ENCODE results near the gene RAD18.

Gene RAD18

DNA sequence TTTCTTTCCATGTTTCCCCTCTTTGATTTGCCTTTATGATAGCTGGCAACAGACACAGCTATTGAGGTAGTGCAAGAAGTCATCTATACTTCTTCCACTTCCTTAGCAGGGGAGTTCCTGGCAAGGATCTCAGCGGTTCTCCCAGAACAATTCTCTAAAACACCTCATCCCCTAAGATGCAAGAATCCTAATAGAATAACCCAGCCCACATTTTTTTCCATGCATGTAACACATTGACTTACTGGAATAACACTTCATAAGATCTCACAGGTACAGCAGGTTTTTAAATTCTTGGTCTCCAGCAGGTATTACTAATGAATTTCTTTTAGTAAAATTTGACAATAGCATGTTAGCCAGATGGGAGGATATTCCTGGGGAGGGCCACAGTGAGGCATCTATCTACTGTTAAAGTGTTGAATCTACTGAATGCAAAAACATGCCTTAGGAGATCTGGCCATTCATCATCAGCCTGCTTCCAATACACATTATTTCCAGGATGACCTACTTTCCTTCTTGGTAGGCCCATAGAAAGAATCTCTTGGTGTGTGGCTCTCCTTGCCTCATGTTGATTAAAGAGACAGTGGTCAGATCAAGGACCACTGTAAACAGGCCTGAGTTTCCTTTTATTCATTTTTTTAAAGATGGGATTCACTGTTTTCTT, 78.5 kb downstream of the RAD18 start:
- H3K9me3 ChIP-seq (ENCODE audit: low read depth, low read length): no peaks in the 10 kb centered on the region
- TF ChIP-seq POLR2AphosphoS5 (IDR thresholded peaks at IDR 0.05; ENCODE audit: borderline replicate concordance, low read depth, low read length) (no peak), EZH2 (IDR thresholded peaks at IDR 0.05) (no peak), FOXP2 (optimal IDR thresholded peaks at IDR 0.05; ENCODE audit: control extremely low read depth, extremely low read length, insufficient read depth) (no peak)
- no peak overlapping the region for H3K4me3 ChIP-seq
- H3K9ac ChIP-seq (ENCODE audit: insufficient read length): no peak overlapping the region
- no peak for DNase-seq (ENCODE audit: low read depth, low spot score)
- H3K36me3 ChIP-seq (ENCODE audit: insufficient read depth, low read length): no peaks in the 10 kb centered on the region; the same call in 1 of the 2 replicates
- no peak overlapping the region for H3K27ac ChIP-seq

DNA sequence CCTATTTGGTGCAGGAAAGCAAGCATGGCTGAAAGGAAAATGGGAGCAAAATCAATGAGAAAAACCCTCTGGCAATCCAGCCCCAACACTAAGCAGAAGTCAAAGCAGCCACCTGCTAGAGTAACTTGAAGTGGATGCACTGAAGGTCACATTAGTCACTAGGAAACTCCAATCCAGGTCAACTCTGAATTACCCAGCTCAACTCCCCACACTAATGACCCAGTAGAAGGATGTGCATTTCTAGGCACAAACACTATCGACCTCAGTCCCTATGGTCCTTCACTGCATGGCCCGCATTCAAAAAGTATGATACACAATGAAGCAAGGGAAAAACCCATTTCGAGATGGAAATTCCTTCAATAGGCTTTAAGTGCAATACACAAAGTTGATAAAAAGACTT, 80.6 kb downstream of the RAD18 start:
- Histone ChIP-seq H3K4me3 (no peak overlapping the region), H3K9me3 (ENCODE audit: low read depth, low read length) (no peaks in the 10 kb centered on the region), H3K9ac (ENCODE audit: insufficient read length) (no peak overlapping the region), H3K27ac (no peak overlapping the region), H3K36me3 (ENCODE audit: insufficient read depth, low read length) (no peaks in the 10 kb centered on the region; the same call in 1 of the 2 replicates)
- no peak for DNase-seq (ENCODE audit: low read depth, low spot score)
- TF ChIP-seq POLR2AphosphoS5 (IDR thresholded peaks at IDR 0.05; ENCODE audit: borderline replicate concordance, low read depth, low read length): no peak
- TF ChIP-seq EZH2 (IDR thresholded peaks at IDR 0.05): no peak
- no peak for TF ChIP-seq FOXP2 (optimal IDR thresholded peaks at IDR 0.05; ENCODE audit: control extremely low read depth, extremely low read length, insufficient read depth)

DNA sequence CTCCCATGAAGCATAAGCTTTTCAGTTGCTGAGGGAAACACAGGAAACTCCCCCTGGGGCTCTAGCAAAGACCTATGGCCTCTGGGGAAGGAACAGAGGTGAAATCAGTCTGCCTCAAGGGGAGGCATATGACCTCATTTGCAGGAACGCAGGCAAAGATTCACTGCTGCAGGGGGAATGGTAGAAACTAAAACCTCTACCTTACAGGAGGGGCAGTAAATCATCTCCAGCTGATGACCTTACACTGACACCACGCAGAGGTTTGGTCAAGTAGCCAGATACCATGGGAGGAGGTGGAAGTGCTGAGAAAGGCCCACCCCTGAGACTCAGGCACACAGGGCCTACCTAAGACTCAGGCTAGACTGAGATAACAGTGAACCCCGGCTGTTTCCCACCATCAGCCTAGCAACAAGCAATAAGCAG, 81.1 kb downstream of the RAD18 start:
- no peak overlapping the region for H3K27ac ChIP-seq
- H3K4me3 ChIP-seq: no peak overlapping the region
- no peaks in the 10 kb centered on the region; the same call in 1 of the 2 replicates for H3K36me3 ChIP-seq (ENCODE audit: insufficient read depth, low read length)
- TF ChIP-seq POLR2AphosphoS5 (IDR thresholded peaks at IDR 0.05; ENCODE audit: borderline replicate concordance, low read depth, low read length) (no peak), FOXP2 (optimal IDR thresholded peaks at IDR 0.05; ENCODE audit: control extremely low read depth, extremely low read length, insufficient read depth) (no peak), EZH2 (IDR thresholded peaks at IDR 0.05) (no peak)
- H3K9me3 ChIP-seq (ENCODE audit: low read depth, low read length): no peaks in the 10 kb centered on the region
- DNase-seq (ENCODE audit: low read depth, low spot score): no peak
- H3K9ac ChIP-seq (ENCODE audit: insufficient read length): no peak overlapping the region

DNA sequence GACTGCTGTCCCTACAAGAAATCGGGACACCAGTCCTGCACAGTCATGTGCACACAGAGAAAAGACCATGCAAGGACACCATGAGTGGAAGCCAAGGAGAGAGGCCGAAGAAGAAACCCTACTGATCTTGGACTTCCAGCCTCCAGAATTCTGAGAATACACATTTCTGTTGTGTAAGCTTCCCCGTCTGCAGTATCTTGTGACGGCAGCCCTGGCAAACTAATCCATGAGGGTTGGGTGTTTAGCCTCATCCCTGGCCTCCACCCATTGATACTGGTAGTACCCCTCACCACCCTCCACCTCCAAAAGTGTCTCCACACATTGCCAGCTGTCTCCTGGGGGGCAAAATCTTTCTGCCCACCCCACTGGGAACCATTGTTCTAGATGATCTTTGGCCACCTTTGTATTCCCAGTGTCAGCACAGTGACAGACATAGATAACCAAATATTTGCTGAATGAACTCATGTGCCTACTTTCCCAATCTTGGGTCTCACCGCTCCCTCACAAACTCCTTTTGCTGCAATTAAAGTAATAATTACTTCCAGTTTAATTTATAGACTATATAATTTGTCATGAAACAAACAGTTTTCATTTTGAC, 83.8 kb downstream of the RAD18 start:
- DNase-seq (ENCODE audit: low read depth, low spot score): no peak
- H3K27ac ChIP-seq: no peak overlapping the region
- H3K9me3 ChIP-seq (ENCODE audit: low read depth, low read length): no peaks in the 10 kb centered on the region
- TF ChIP-seq POLR2AphosphoS5 (IDR thresholded peaks at IDR 0.05; ENCODE audit: borderline replicate concordance, low read depth, low read length) (no peak), EZH2 (IDR thresholded peaks at IDR 0.05) (no peak), FOXP2 (optimal IDR thresholded peaks at IDR 0.05; ENCODE audit: control extremely low read depth, extremely low read length, insufficient read depth) (no peak)
- H3K36me3 ChIP-seq (ENCODE audit: insufficient read depth, low read length): no peaks in the 10 kb centered on the region
- no peak overlapping the region for H3K9ac ChIP-seq (ENCODE audit: insufficient read length)
- H3K4me3 ChIP-seq: no peak overlapping the region

DNA sequence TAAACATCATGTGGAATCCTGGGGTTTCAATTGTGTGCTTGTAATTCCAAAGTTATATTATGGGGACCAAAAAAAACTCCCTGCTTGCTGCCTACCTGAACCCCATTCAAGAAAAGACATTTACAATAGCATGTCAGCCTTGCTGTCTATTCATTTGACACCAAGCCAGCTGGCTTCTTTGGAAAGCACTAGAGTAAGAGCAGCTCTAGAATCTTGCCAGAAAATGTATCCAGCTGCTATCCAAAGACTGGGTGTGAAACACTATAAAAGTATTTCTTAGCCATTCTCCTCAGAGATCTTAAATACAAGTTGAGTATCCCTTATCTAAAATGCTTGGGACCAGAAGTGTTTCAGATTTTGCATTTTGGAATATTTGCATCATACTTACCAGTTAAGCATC, 87.4 kb downstream of the RAD18 start:
- Histone ChIP-seq H3K9me3 (ENCODE audit: low read depth, low read length) (no peaks in the 10 kb centered on the region), H3K9ac (ENCODE audit: insufficient read length) (no peak overlapping the region), H3K36me3 (ENCODE audit: insufficient read depth, low read length) (no peaks in the 10 kb centered on the region), H3K4me3 (no peak overlapping the region), H3K27ac (no peak overlapping the region)
- TF ChIP-seq EZH2 (IDR thresholded peaks at IDR 0.05) (no peak), POLR2AphosphoS5 (IDR thresholded peaks at IDR 0.05; ENCODE audit: borderline replicate concordance, low read depth, low read length) (no peak)
- no peak for DNase-seq (ENCODE audit: low read depth, low spot score)

DNA sequence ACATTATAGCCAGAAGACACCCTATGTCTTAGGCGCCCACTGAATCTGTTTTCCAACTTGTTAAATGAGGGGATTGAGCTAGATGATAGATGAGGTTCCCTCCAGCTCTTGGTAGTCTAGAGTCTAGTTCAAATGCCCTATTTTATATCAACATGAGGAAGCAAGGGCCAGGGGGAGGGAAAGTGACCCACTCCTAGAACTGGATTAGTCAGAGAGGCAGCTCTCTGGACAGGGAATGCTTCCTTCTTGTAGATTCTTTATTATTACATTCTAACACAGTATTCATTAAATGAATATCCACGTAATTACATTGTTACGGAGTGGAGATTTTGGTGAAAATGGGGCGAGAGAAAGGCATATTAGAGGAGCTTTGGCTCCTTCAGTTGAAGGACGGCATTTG, 89.5 kb downstream of the RAD18 start:
- Histone ChIP-seq H3K36me3 (ENCODE audit: insufficient read depth, low read length) (no peaks in the 10 kb centered on the region), H3K9ac (ENCODE audit: insufficient read length) (no peak overlapping the region), H3K9me3 (ENCODE audit: low read depth, low read length) (no peaks in the 10 kb centered on the region), H3K4me3 (no peak overlapping the region), H3K27ac (no peak overlapping the region)
- no peak for DNase-seq (ENCODE audit: low read depth, low spot score)
- TF ChIP-seq POLR2AphosphoS5 (IDR thresholded peaks at IDR 0.05; ENCODE audit: borderline replicate concordance, low read depth, low read length): no peak
- TF ChIP-seq FOXP2 (optimal IDR thresholded peaks at IDR 0.05; ENCODE audit: control extremely low read depth, extremely low read length, insufficient read depth): no peak
- TF ChIP-seq EZH2 (IDR thresholded peaks at IDR 0.05): no peak

DNA sequence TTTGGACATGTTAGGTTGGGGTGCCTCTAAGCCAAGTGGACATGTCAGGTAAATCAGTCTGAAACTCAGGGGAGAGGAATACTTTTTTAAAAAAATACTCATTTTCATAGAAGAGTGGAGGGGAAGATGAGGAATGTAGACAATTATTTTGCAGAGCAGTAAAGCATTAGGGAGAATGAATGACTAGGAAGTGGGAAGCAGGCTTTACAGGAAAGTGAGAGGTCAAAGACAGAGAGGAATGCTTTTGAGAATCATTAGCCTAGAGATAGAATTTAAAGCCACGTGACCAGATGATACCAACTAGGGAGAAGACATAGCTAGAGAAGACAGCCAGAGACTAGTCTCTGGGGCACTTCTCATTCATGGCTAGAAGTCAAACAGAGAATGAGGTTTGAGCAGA, 91.0 kb downstream of the RAD18 start:
- DNase-seq (ENCODE audit: low read depth, low spot score): no peak
- H3K9me3 ChIP-seq (ENCODE audit: low read depth, low read length): no peaks in the 10 kb centered on the region
- TF ChIP-seq FOXP2 (optimal IDR thresholded peaks at IDR 0.05; ENCODE audit: control extremely low read depth, extremely low read length, insufficient read depth) (no peak), POLR2AphosphoS5 (IDR thresholded peaks at IDR 0.05; ENCODE audit: borderline replicate concordance, low read depth, low read length) (no peak), EZH2 (IDR thresholded peaks at IDR 0.05) (no peak)
- no peak overlapping the region for H3K9ac ChIP-seq (ENCODE audit: insufficient read length)
- H3K36me3 ChIP-seq (ENCODE audit: insufficient read depth, low read length): no peaks in the 10 kb centered on the region
- no peak overlapping the region for H3K4me3 ChIP-seq
- no peak overlapping the region for H3K27ac ChIP-seq

DNA sequence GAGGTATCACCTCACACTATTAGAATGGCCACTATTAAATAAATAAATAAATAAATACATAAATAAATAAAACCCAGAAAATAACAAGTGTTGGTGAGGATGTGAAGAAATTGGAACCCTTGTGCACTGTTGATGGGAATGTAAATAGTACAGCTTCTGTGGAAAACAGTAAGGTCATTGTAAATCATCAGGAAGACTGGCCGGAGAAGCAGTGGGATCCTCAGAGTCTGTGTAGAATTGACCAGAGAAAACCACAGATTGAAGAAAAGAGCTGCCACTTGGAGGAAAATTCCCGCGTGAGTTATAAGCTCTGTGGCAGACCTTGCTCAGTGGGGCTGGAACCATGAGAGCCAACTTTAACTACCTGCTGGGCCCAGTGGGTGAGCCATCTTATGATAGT, 92.0 kb downstream of the RAD18 start:
- DNase-seq (ENCODE audit: low read depth, low spot score): no peak
- Histone ChIP-seq H3K9ac (ENCODE audit: insufficient read length) (no peak overlapping the region), H3K36me3 (ENCODE audit: insufficient read depth, low read length) (no peaks in the 10 kb centered on the region), H3K27ac (no peak overlapping the region), H3K9me3 (ENCODE audit: low read depth, low read length) (no peaks in the 10 kb centered on the region), H3K4me3 (no peak overlapping the region)
- no peak for TF ChIP-seq FOXP2 (optimal IDR thresholded peaks at IDR 0.05; ENCODE audit: control extremely low read depth, extremely low read length, insufficient read depth)
- no peak for TF ChIP-seq POLR2AphosphoS5 (IDR thresholded peaks at IDR 0.05; ENCODE audit: borderline replicate concordance, low read depth, low read length)
- no peak for TF ChIP-seq EZH2 (IDR thresholded peaks at IDR 0.05)

DNA sequence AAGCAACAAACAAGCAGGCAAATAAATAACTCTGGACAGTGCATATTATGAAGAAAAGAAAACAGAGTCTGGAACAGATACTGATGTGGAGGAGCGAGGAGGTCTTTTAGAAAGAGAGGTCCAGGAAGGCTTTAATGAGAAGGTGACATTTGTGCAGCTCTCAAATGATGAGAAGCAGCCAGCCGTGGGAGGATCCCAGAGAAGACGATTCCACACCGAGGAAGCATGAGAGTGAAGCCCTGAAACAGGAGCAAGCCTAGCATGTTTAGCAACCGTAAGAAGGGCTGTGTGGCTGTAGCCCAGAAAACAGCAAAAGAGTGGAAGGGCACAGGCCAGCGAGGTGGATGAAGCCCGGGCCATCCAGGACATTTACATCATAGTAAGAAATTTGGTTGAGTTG, 93.1 kb downstream of the RAD18 start:
- no peaks in the 10 kb centered on the region for H3K36me3 ChIP-seq (ENCODE audit: insufficient read depth, low read length)
- DNase-seq (ENCODE audit: low read depth, low spot score): no peak
- no peak for TF ChIP-seq EZH2 (IDR thresholded peaks at IDR 0.05)
- no peak for TF ChIP-seq FOXP2 (optimal IDR thresholded peaks at IDR 0.05; ENCODE audit: control extremely low read depth, extremely low read length, insufficient read depth)
- TF ChIP-seq POLR2AphosphoS5 (IDR thresholded peaks at IDR 0.05; ENCODE audit: borderline replicate concordance, low read depth, low read length): no peak
- H3K9me3 ChIP-seq (ENCODE audit: low read depth, low read length): no peaks in the 10 kb centered on the region
- H3K4me3 ChIP-seq: no peak overlapping the region
- H3K9ac ChIP-seq (ENCODE audit: insufficient read length): no peak overlapping the region
- no peak overlapping the region for H3K27ac ChIP-seq

Data from SK-N-MC (cell line).